GM12878 (cell line): ENCODE measurements around the gene MT4.

Experiments
- ATF3 ChIP-seq: IDR thresholded peaks from 2 replicates; pipeline ENCODE4 v1.6.1; 2011; ENCODE audit warnings: low read depth, mild to moderate bottlenecking, low read length, moderate library complexity, borderline replicate concordance; ENCODE audit errors: extremely low read depth
- BHLHE40 ChIP-seq, 2 experiments: fragments of 450-650 bp in 1 of 2; IDR thresholded peaks; 2 replicates each; pipeline ENCODE4 v1.6.1; 2011 to 2017; ENCODE audit warnings: low read depth in 2 of 2, borderline replicate concordance in 1 of 2, improper control_type of control experiment in 1 of 2, low read length in 1 of 2, mild to moderate bottlenecking in 1 of 2
- CEBPZ ChIP-seq: fragments of 150-350 bp; IDR thresholded peaks from 2 replicates; pipeline ENCODE4 v1.6.1; 2016; ENCODE audit warnings: low read depth, low read length
- CTCF ChIP-seq, 3 experiments: IDR thresholded peaks in 2 of 3; conservative IDR thresholded peaks in 1 of 3; 2 replicates each; pipeline ENCODE4 v1.5.1; 2011; ENCODE audit warnings: low read depth in 3 of 3, low read length in 3 of 3, mild to moderate bottlenecking in 3 of 3, control low read depth in 2 of 3, moderate library complexity in 2 of 3, inconsistent platforms in 1 of 3, mixed read lengths in 1 of 3; ENCODE audit not compliant: control insufficient read depth in 2 of 3, insufficient read depth in 1 of 3; ENCODE audit errors: extremely low read depth in 1 of 3
- EZH2 ChIP-seq: IDR thresholded peaks from 2 replicates; pipeline ENCODE4 v1.6.1; 2012; ENCODE audit warnings: low read depth, mild to moderate bottlenecking, control low read depth, inconsistent platforms, low read length, borderline replicate concordance; ENCODE audit not compliant: control insufficient read depth
- HDAC2 ChIP-seq: fragments of 200-600 bp; sonication (generic); IDR thresholded peaks from 2 replicates; pipeline ENCODE4 v1.6.1; 2017
- HDAC6 ChIP-seq: fragments of 200-600 bp; sonication (generic); IDR thresholded peaks from one replicate; pipeline ENCODE4 v1.8.0; 2017; ENCODE audit warnings: antibody characterized with exemption; ENCODE audit not compliant: unreplicated experiment
- MAX ChIP-seq: IDR thresholded peaks from 2 replicates; pipeline ENCODE4 v1.6.1; 2012; ENCODE audit warnings: low read depth, low read length, improper control_type of control experiment
- RCOR1 ChIP-seq: conservative IDR thresholded peaks from 2 replicates; pipeline ENCODE4 v1.6.1; 2012; ENCODE audit warnings: low read depth, low read length, improper control_type of control experiment
- SUZ12 ChIP-seq: fragments of 200-600 bp; sonication (generic); IDR thresholded peaks from one replicate; pipeline ENCODE4 v1.6.1; 2018; ENCODE audit warnings: antibody characterized with exemption, mild to moderate bottlenecking; ENCODE audit not compliant: unreplicated experiment
- ZNF274 ChIP-seq: IDR thresholded peaks from one replicate; pipeline ENCODE4 v1.8.0; 2011; ENCODE audit not compliant: insufficient read length, insufficient read depth

- no peak for TF ChIP-seq CTCF (IDR thresholded peaks at IDR 0.05 in 2 of 3, conservative IDR thresholded peaks at IDR 0.05 in 1 of 3; ENCODE audit: control insufficient read depth in 2 of 3, extremely low read depth in 1 of 3, insufficient read depth in 1 of 3, low read depth in 3 of 3, low read length in 3 of 3)
- no peak for TF ChIP-seq HDAC6
- no peak for TF ChIP-seq RCOR1
- no peak for TF ChIP-seq ZNF274
- no peak for TF ChIP-seq ATF3
- TF ChIP-seq BHLHE40 (IDR thresholded peaks at IDR 0.05; ENCODE audit: borderline replicate concordance in 1 of 2, low read depth in 2 of 2, low read length in 1 of 2) = no peak
- no peak for TF ChIP-seq MAX
- TF ChIP-seq SUZ12 = no peak
- TF ChIP-seq HDAC2 = no peak
- TF ChIP-seq CEBPZ = no peak
- TF ChIP-seq EZH2 = no peak
Observed at GRCh38 chr16:56615353-56615752, 50.5 kb downstream of the MT4 start.
